Smooth muscle cell (in vitro differentiated cells): ENCODE results near the gene ZNF593OS. TPM values are rescaled to one million over a fixed set of nuclear protein-coding genes. Genes with fewer than 3 reads are reported as not detected.

ENCODE experiments used
- DNase-seq: peaks from one replicate; lab custom pipeline; 2025; ENCODE audit not compliant: unreplicated experiment; lab: John Stamatoyannopoulos, UW
- H2AFZ ChIP-seq: fragments of 200-600 bp; sonication (generic); 2 replicates; pipeline ENCODE4 v1.6.0; 2016; ENCODE audit warnings: antibody characterized with exemption, low read depth, mild to moderate bottlenecking
- H3F3A ChIP-seq: fragments of 200-600 bp; sonication (generic); 2 replicates; pipeline ENCODE4 v1.6.0; 2017; ENCODE audit warnings: antibody characterized with exemption, low read depth
- H3K27ac ChIP-seq: fragments of 200-600 bp; sonication (generic); 2 replicates; pipeline ENCODE4 v1.5.1; 2016; ENCODE audit warnings: low read depth, mild to moderate bottlenecking
- H3K27me3 ChIP-seq: fragments of 200-600 bp; sonication (generic); 2 replicates; pipeline ENCODE4 v1.6.1; 2016; ENCODE audit warnings: low read depth, mild to moderate bottlenecking
- H3K36me3 ChIP-seq: fragments of 200-600 bp; sonication (generic); 2 replicates; pipeline ENCODE4 v1.5.1; 2016; ENCODE audit warnings: low read depth
- H3K4me1 ChIP-seq: fragments of 200-600 bp; sonication (generic); 2 replicates; pipeline ENCODE4 v1.5.1; 2016; ENCODE audit warnings: low read depth
- H3K4me2 ChIP-seq: fragments of 200-600 bp; sonication (generic); 2 replicates; pipeline ENCODE4 v1.6.0; 2016; ENCODE audit warnings: mild to moderate bottlenecking
- H3K4me3 ChIP-seq: fragments of 200-600 bp; sonication (generic); 2 replicates; pipeline ENCODE4 v1.5.1; 2016; ENCODE audit warnings: mild to moderate bottlenecking
- H3K79me2 ChIP-seq: fragments of 200-600 bp; sonication (generic); 2 replicates; pipeline ENCODE4 v1.6.0; 2016; ENCODE audit warnings: low read depth, mild to moderate bottlenecking
- H3K9ac ChIP-seq: fragments of 200-600 bp; sonication (generic); 2 replicates; pipeline ENCODE4 v1.6.0; 2016; ENCODE audit warnings: low read depth
- H3K9me3 ChIP-seq: fragments of 200-600 bp; sonication (generic); replicated peaks from 2 replicates; pipeline ENCODE4 v1.5.1; 2016; ENCODE audit warnings: low read depth
- H4K20me1 ChIP-seq: fragments of 200-600 bp; sonication (generic); 2 replicates; pipeline ENCODE4 v1.6.0; 2016; ENCODE audit warnings: low read depth
- WGBS: methylation state at CpG from one replicate; pipeline ENCODE4 v1.1.7; 2016; ENCODE audit warnings: low lambda C conversion rate; 5-methylcytosine and 5-hydroxymethylcytosine counted together
- polyA plus RNA-seq: library from polyadenylated mRNA; unstranded; fragments of >200 nt; fragmentation: Nextera tagmentation; extraction: Ambion mirVana; gene quantifications from 2 replicates; pipeline ENCODE4 v1.2.1, GENCODE V29; 2016
- total RNA-seq: library from RNA; depleted of rRNA; stranded (reverse); fragments of >200 nt; gene quantifications from 2 replicates; pipeline ENCODE4 v1.2.3, GENCODE V29; 2014
- TF ChIP-seq, protein P1 (sequence below): fragments of 200-600 bp; sonication (generic); IDR thresholded peaks from 2 replicates; pipeline ENCODE4 v1.5.1; 2017; ENCODE audit warnings: borderline replicate concordance, mild to moderate bottlenecking, antibody characterized with exemption; ENCODE audit not compliant: insufficient read depth, poor library complexity, severe bottlenecking

The ZNF593OS gene
- total and polyA plus RNA-seq, 2 experiments from 2014 or later, result not detected

DNA sequence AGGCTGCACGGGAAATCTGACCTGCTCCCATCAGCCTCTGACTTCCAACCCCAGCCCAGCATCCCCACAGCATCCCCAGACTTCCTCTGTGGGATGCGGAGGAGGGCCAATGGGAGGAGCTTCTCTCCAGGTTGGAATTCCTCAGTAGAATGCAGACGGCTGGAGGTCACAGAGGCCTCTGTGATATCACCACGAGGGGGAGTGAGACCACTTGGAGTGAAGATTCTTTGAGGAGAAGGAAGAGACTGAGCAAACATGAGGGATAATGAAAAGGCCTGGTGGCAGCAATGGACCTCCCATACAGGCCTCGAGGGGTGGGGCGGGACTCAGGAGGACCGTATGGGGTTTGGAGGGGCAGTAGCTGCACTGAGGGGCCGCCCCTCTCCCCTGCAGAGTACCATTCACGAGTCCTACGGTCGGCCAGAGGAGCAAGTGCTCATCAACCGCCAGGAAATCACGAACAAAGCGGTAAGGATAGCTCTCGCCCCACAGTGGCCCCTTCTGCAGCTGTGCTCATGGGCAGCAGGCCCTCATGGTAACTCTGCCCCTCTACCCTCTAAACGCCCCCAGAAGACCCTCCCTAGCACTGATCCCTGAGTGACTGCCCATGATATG, 18.8 kb upstream of the ZNF593OS start, which contains the start of gene CATSPER4:
TSS of gene CATSPER4 (plus strand) at position 230 of the 615 bp plus-strand sequence. CDS start at position 256, 26 bp downstream.
- no peak within 1 kb of the TSS for H3K9ac ChIP-seq
- TF ChIP-seq, protein P1, sequence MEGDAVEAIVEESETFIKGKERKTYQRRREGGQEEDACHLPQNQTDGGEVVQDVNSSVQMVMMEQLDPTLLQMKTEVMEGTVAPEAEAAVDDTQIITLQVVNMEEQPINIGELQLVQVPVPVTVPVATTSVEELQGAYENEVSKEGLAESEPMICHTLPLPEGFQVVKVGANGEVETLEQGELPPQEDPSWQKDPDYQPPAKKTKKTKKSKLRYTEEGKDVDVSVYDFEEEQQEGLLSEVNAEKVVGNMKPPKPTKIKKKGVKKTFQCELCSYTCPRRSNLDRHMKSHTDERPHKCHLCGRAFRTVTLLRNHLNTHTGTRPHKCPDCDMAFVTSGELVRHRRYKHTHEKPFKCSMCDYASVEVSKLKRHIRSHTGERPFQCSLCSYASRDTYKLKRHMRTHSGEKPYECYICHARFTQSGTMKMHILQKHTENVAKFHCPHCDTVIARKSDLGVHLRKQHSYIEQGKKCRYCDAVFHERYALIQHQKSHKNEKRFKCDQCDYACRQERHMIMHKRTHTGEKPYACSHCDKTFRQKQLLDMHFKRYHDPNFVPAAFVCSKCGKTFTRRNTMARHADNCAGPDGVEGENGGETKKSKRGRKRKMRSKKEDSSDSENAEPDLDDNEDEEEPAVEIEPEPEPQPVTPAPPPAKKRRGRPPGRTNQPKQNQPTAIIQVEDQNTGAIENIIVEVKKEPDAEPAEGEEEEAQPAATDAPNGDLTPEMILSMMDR, result peak; percentile 40
- no peak within 1 kb of the TSS for H3K27ac ChIP-seq
- H2AFZ ChIP-seq, result no peak within 1 kb of the TSS
- WGBS, result 40% methylated on average over 16 of the region's 16 CpGs
- no peak for DNase-seq
- H3K79me2 ChIP-seq, result no peaks in the 10 kb centered on the region
- no peaks in the 10 kb centered on the region for H3F3A ChIP-seq
- no peaks in the 10 kb centered on the region for H3K36me3 ChIP-seq
- no peak within 1 kb of the TSS for H3K4me2 ChIP-seq
- no peaks in the 10 kb centered on the region for H3K27me3 ChIP-seq
- H4K20me1 ChIP-seq, result no peaks in the 10 kb centered on the region
- H3K4me1 ChIP-seq, result no peaks in the 10 kb centered on the region
- no peaks in the 10 kb centered on the region for H3K9me3 ChIP-seq
- H3K4me3 ChIP-seq, result no peak within 1 kb of the TSS

DNA sequence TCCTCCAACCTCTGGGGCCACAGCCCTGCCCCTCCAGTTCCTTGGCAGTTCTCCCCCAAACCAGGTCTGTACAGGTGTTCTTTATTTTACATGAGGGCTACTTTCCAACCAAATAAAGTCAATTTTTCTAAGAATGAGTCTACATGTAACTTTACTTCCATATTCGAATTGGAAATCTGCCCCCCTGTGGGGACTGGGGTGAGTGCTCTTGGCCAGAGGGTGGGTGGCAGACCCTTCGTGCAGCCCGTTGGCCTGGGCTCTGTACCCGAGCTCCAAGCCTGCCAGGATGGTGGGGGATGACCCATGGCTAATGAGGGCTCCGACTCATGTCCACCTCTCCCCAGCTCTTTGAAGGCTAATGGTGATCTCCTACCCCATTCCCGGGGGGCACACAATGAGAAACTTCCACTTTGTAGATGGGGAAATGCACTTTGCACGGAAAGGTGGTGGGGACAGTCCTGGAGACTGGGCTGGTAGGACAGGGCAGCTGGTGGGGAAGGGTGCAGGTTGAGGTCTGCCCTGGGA, 18.2 kb upstream of the ZNF593OS start:
- no peaks in the 10 kb centered on the region for H3K4me1 ChIP-seq
- TF ChIP-seq, protein P1, result no peak
- WGBS, result 88% methylated on average over 7 of the region's 7 CpGs
- no peak overlapping the region for H3K27ac ChIP-seq
- no peaks in the 10 kb centered on the region for H4K20me1 ChIP-seq
- H3K27me3 ChIP-seq, result no peaks in the 10 kb centered on the region
- no peaks in the 10 kb centered on the region for H3K79me2 ChIP-seq
- H3F3A ChIP-seq, result no peaks in the 10 kb centered on the region
- H3K36me3 ChIP-seq, result no peaks in the 10 kb centered on the region
- no peak overlapping the region for H3K9ac ChIP-seq
- H3K4me3 ChIP-seq, result no peak overlapping the region
- H2AFZ ChIP-seq, result no peak overlapping the region
- no peak overlapping the region for H3K4me2 ChIP-seq
- no peak for DNase-seq
- H3K9me3 ChIP-seq, result no peaks in the 10 kb centered on the region

DNA sequence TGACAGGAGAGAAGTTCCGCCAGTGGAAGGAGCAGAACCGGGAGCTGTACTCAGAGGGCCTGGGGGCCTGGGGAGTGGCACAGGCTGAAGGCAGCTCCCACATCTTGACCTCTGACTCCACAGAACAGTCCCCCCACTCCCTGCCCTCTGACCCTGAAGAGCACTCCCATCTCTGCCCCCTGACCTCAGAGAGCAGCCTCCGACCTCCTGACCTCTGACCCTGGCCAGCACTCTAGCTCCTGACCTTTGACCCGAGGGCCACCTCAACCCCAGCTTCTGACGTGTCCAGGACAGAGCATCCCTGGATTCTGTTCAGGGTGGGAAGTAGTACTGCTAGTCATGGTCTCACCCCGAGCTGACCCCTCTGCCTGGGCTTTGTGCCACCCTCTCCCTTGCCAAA, 17.7 kb upstream of the ZNF593OS start:
- no peaks in the 10 kb centered on the region for H3F3A ChIP-seq
- no peak for DNase-seq
- H3K36me3 ChIP-seq, result no peaks in the 10 kb centered on the region
- H3K4me2 ChIP-seq, result no peak overlapping the region
- no peaks in the 10 kb centered on the region for H3K27me3 ChIP-seq
- TF ChIP-seq, protein P1, result no peak
- no peak overlapping the region for H3K4me3 ChIP-seq
- H3K79me2 ChIP-seq, result no peaks in the 10 kb centered on the region
- no peak overlapping the region for H3K9ac ChIP-seq
- no peaks in the 10 kb centered on the region for H3K4me1 ChIP-seq
- H3K9me3 ChIP-seq, result no peaks in the 10 kb centered on the region
- no peak overlapping the region for H3K27ac ChIP-seq
- H4K20me1 ChIP-seq, result no peaks in the 10 kb centered on the region
- WGBS, result 96% methylated on average over 6 of the region's 6 CpGs
- H2AFZ ChIP-seq, result no peak overlapping the region

GRCh38 chr1:26188477-26188876, 16.8 kb upstream of the ZNF593OS start:
- no peak overlapping the region for H3K27ac ChIP-seq
- DNase-seq, result no peak
- WGBS, result 97% methylated on average over 8 of the region's 8 CpGs

More at GRCh38 chr1:26188477-26188876, 16.8 kb upstream of the ZNF593OS start:
- Histone ChIP-seq H3K79me2 (no peaks in the 10 kb centered on the region), H3K4me3 (no peak overlapping the region), H3K36me3 (no peaks in the 10 kb centered on the region), H3K4me1 (no peaks in the 10 kb centered on the region), H4K20me1 (no peaks in the 10 kb centered on the region), H3K9me3 (no peaks in the 10 kb centered on the region), H3K4me2 (no peak overlapping the region), H3K9ac (no peak overlapping the region), H3K27me3 (no peaks in the 10 kb centered on the region), H3F3A (no peaks in the 10 kb centered on the region), H2AFZ (no peak overlapping the region)
- TF ChIP-seq, protein P1, result no peak
